GM19324 (cell line): ENCODE data around the gene TBC1D3B.
"Not testable (repeated sequence)": the region's sequence is repeated elsewhere in the genome, so short reads cannot be mapped to it uniquely, and the experiment has no call there.

Experiments
- ATAC-seq: cut with Tn5 transposase; IDR thresholded peaks from one replicate; pipeline ENCODE4 v1.9.1; 2021; ENCODE audit warnings: mild to moderate bottlenecking, moderate library complexity; ENCODE audit not compliant: unreplicated experiment, low FRiP score

The TBC1D3B gene

DNA sequence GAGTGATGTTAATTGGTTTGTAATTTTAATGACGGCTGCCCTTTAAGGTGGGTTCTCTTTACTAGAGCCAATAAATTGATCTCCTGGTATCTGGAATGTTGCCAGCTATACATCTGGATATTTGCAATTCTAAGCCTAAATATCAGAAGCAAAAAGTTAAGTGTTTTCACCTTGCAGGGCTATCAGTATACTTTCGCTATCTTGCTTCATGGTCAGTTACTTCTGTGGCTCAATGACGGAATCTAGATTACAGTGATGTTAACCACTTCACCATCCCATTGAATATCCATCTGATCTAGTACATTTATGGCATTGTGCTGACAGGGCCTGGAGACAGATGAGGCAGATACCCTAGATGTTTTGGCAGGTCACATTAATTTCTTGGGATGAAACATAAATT is 44.5 kb downstream of the TBC1D3B start:
- no peak for ATAC-seq

DNA sequence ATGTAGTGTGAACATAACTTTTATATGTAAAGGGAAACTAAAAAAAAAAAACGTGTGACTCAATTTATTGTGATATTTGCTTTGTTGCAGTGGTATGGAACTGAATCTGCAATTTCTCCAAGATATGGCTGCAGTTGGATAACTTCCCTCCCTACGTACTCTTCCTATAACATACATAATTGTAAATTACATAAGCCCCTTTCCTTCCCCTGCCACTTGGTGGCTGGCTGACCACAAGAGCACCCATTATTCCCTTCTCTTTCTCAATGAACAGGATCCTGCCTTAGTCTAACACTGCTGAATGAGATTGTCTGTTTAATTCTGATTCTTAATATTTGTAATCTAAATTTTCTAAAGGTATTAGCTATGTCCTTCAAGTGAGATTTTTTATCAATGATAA is 45.0 kb downstream of the TBC1D3B start:
- no peak for ATAC-seq

DNA sequence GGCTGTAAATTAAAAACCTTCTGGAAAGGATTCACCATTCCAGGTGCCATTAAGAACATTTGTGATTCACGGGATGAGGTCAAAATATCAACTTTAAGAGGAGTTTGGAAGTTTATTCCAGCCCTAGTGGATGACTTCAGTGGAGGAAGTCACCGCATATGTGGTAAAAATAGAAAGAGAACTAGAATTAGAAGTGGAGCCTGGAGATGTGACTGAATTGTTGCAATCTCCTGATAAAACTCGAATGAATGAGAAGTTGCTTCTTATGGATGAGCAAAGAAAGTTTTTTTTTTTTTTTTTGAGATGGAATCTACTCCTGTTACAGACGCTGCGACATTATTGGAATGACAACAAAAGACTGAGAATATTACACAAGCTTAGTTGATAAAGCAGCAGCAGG is 46.1 kb downstream of the TBC1D3B start:
- ATAC-seq, result no peak

DNA sequence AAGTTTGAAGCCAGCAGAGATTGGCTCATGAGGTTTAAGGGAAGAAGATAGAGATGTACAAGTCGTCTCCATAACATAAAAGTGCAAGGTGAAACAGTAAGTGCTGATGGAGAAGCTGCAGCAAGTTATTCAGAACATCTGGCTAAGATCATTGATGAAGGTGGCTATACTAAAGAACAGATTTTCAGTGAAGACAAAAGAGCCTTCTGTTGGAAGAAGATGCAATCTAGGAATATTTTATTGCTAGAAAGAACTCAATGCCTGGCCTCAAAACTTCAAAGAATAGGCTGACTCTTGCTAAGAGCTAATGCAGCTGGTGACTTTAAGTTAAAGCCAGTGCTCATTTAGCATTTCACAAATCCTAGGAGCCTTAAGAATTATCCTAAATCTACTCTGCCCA is 46.8 kb downstream of the TBC1D3B start:
- no peak for ATAC-seq

DNA sequence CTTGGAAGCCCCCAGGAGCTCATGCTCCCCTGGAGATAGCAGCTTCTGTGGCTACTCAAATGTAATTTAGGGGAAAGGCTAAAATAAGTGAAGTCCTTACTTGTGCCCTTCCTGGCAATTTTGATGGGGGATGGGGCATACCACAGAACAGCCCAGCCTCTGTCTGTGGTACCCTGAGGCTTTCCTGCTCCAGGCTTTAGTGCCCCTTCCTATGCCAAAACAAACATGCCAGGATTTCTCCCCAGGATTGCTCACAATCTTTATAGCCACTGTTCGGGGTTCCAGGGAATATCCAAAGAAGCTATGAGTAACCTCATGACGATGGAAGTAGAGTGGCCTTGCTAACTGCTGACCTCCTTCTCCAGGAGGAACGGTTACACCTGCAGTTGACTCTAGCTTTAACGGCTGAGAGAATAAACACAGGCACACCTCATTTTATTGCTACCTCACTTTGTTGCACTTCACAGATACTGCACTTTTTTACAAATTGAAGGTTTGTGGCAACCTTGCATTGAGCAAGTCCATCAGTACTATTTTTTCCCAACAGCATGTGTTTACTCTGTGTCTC is 47.9 kb downstream of the TBC1D3B start:
- no peak for ATAC-seq

DNA sequence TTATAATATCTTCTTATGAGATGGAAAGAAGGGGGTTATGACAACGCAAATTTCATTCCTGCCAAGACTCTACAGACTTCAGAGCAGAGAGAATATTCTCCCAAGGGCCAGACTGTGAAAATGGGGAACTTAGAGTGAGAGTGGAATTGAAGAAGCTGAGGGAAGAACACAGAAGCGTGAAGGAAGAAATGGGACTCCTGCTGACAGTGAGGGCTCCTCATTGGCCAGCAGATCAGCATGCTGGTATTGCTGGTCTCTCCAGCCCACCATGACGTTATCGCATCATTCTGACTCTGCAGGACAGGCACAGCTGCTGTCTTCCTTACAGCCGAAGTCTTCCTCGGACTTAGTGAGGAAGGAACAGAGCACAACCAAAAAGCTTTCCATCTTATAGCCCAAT is 48.5 kb downstream of the TBC1D3B start:
- ATAC-seq, result no peak

DNA sequence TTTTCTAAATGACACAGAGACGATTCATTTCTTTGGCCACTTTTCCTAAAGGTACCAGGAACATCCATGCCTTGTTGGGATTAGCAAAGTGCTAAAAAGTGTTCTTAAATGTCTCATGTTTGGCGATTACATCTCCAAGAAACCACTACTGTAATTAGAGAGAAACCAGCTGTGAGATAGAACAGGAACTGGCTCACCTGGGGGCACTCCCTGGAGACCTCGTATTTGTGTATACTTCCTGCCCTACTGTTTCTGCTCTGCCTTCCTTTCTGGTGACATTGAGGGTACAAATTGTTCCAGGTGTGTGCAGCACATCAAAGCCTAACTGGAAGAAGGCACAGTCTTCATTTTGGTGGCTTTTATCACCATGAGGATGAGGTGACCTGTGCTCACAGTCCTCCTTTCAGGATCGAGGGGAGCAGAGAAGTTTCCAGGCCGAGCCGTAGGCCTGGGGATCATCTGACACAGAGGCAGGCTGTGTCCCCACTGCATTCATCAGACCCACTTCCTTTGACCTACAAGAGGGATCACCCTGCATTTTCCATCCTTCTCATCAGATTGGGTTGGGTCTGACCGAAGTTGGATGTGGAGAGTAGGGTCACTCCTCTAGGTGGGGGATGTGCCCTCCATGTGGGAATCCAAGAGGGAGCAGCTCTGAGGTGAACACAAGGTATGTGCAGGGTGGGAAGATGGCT is 49.1 kb downstream of the TBC1D3B start:
- peak; percentile 45 for ATAC-seq

DNA sequence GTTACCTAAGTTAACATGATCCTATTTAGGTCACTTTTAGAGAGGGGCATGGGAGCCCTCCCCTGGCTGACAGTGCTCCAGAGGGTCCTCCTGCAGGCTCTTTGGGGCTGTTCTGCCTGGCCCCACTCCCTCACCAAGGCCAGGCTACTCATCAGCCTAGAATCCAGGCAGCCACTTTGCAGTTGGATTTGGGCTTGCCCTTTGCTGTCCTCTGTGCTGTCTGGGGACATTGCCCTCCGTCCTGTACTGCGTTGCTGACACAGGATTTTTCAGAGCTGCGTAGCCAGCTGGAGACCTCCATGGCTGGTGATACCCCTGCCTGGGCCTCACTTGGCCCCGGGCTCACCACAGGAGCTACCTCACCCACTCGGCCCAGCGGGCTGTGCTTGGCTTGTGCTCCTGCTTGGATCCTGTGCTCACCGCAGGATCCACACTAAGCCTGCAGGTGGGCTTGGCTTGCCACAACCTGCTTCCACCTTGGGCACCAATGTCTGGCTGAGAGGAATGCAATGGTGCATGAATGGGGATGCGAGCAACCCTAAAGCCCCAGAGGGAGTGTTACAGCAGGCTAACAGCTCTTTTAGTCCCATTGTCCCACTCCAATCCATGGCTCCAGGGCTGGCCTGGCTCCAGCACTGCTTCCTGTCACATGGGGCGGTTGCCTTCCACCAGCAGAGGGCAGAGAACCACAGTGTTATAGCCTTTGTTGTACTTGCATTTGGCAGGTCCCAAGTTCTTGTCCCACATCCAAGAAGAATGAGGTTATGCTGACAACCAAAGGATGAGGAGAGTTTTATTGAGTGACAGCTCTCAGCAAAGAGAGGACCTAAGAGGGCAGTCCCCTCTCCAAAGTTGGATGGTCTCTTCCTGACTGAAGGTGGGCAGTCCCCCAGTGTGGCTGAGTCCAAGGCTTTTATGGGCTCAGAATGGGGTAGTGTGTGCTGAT is 51.3 kb downstream of the TBC1D3B start:
- no peak for ATAC-seq

DNA sequence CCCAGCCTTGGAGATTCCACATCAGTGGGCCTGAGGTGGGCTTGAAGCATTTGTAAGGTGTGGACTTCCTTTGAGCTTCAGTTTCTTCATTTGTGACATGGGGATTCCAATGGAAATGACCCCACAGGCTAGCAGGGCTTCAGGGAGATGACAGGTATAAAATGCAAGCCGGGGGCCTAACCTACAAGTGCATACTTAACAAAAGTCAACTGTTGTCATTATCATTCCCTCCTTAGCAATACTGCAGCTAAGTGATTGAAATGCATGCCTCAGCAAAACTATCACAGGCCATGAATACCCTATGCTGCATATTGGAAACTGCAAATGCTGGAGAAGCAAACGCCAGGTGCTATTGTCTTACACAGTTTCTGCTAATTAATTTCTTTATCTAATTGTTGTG is 53.0 kb downstream of the TBC1D3B start:
- ATAC-seq, result no peak

DNA sequence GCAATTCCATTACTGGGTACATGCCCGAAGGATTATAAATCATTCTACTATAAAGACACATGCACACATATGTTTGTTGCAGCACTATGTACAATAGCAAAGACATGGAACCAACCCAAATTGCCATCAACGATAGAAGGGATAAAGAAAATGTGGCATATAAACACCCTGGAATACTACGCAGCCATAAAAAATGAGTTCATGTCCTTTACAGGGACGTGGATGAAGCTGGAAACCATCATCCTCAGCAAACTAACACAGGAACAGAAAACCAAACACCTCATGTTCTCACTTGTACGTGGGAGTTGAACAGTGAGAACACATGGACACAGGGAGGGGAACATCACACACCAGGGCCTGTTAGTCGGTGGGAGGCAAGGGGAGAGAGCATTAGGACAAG is 55.3 kb downstream of the TBC1D3B start:
- not testable (repeated sequence) for ATAC-seq

DNA sequence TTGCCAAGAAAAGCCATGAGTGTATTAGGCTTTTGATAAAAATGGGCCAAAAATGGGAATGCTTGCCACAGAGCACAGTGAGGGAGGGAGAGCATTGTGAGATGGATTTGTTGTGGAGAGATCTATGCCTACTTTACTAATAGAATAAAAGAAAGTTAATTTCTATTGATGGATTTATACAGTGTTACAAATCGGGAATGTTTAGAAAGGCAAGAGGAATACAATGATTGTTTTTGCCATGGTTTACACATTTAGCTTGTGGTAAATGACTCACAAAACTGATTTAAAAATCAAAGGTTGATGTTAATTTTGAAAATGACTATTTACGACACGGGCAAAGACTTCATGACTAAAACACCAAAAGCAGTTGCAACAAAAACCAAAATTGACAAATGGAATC is 56.2 kb downstream of the TBC1D3B start:
- ATAC-seq, result no peak

DNA sequence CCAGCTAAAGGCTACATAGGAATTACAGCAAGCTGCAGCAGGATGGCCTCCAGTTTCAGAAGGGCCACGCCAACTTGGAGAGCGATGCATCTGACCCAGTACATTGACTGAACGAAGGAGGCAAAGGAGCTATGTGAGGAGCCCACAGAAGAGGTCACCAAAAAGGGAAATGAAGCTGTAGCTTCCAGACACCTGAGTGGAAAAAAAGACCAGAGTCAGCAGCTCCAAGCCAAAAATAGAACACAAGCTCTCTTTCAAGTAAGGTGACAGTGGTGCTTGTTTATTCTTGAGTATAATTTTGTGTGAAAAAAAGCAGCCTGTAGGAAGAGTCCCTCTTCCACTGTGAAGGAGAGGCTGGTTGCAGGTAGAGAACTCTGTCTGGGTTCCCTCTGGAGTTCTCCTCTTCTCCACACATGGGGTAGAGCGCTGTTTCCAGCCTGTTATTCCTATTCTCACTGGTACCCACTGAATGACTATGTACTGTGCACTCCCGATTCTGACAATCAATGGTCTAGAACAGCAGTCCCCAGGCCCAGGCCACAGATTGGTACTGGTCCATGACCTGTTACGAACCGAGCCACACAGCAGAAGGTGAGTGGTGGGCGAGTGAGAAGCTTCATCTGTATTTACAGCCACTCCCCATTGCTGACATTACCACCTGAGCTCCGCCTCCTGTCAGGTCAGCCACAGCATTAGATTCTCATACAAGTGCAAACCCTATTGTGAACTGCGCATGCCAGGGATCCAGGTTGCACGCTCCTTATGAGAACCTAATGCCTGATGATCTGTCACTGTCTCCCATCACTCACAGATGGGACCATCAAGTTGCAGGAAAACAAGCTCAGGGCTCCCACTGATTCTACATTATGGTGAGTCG is 57.7 kb downstream of the TBC1D3B start:
- ATAC-seq, result no peak

DNA sequence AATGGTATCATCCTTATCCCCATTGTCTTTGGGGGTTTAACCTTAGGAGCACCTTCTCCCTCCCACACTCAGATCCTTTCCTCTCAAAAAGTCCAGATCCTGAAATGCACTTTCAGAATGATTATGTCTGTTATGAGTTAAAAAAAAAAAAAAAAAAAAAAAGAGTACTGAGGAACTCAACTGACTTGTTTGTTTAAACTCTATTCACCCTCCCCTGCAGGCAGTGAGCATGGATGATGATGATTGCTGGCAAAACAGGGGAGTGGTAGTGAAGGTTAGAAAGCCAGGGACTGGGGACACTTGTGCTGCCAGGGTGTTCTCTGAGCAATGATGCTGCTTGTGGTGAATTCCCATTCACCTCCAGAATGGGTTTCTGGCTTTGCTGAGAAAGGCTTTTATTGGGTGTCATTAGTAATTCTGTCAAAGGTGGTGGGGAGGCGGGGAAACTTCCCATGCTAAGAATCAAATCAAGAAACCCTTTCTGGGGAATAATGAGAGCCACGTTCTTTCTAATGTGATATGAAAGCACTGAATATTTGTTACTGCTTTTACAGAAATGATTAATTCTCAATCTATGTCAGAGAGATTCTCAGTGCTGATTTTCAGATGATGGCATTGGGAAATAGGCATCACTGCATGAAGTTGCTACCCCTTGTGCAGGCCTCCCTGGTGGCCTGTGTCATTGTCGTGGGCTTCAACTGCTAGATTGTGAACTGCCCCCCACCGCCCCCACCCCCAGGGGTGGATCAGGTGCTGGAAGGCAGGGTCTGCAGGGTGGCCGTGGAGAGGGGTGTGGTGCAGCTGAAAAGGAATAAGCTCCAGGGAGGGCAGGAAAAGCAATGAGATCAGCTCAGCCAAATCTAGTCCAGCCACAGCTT is 58.7 kb downstream of the TBC1D3B start:
- no peak for ATAC-seq
